Fibroblast of villous mesenchyme (primary cell): ENCODE data around the gene SLC38A5. TPM values are rescaled to one million over a fixed set of nuclear protein-coding genes. Genes with fewer than 3 reads are reported as not detected.

Experiments
- DNase-seq: peaks from one replicate; pipeline ENCODE4 v3.0.0-alpha.2; 2010; ENCODE audit warnings: low read depth
- H3K4me3 ChIP-seq: 2 replicates; pipeline ENCODE4 v1.5.1; 2011; ENCODE audit warnings: low read depth, mild to moderate bottlenecking, low read length
- total RNA-seq: library from RNA; depleted of rRNA; stranded (reverse); fragments of >200 nt; gene quantifications from 2 replicates; pipeline ENCODE4 v1.2.3, GENCODE V29; 2012
- TF ChIP-seq, protein P1 (sequence below): IDR thresholded peaks from 2 replicates; pipeline ENCODE4 v1.5.1; 2012; ENCODE audit warnings: low read depth, mild to moderate bottlenecking, low read length; ENCODE audit not compliant: insufficient read depth

Gene SLC38A5
- total RNA-seq, 1 donor = 12.5 TPM

DNA sequence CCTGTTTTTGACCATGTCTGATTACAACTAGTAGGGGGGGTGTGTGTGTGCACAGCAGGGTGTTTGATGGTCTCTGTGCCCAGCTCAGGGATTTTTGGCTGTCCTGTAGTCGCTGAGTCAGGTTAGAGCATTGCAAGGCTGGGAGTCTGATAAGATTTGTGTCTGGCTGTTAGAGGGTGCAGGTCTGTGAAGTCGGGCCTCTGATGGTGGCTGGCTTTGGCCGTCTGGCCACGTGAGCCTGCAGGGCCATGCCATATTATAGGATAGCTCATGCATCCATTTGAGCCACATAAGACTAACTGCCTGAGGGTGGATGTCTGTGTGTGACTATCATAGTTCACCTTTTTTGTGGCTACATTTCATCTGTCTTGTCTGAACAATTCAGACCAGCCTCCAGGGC lies 43.6 kb upstream of the SLC38A5 start:
- no peak for DNase-seq
- H3K4me3 ChIP-seq = no peak overlapping the region
- TF ChIP-seq, protein P1, sequence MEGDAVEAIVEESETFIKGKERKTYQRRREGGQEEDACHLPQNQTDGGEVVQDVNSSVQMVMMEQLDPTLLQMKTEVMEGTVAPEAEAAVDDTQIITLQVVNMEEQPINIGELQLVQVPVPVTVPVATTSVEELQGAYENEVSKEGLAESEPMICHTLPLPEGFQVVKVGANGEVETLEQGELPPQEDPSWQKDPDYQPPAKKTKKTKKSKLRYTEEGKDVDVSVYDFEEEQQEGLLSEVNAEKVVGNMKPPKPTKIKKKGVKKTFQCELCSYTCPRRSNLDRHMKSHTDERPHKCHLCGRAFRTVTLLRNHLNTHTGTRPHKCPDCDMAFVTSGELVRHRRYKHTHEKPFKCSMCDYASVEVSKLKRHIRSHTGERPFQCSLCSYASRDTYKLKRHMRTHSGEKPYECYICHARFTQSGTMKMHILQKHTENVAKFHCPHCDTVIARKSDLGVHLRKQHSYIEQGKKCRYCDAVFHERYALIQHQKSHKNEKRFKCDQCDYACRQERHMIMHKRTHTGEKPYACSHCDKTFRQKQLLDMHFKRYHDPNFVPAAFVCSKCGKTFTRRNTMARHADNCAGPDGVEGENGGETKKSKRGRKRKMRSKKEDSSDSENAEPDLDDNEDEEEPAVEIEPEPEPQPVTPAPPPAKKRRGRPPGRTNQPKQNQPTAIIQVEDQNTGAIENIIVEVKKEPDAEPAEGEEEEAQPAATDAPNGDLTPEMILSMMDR = no peak

DNA sequence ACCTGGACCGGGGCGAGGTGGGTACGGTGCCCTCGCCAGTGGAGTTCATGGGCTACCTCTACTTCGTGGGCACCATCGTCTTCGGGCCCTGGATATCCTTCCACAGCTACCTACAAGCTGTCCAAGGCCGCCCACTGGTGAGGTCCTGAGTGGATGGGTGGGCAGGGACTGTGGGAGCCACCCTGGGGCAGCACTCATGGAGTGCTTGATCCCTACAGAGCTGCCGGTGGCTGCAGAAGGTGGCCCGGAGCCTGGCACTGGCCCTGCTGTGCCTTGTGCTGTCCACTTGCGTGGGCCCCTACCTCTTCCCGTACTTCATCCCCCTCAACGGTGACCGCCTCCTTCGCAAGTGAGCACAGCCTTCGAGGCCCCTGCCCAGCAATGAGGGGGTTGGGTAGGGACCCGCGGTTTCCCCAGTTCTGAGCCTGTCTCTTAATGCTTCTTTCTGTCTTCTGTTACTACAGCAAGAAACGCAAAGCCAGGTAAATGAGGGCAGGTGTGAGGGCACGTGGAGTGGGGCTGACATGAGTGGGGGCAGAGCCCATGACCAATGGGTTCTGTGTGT lies 42.4 kb upstream of the SLC38A5 start:
- no peak overlapping the region for H3K4me3 ChIP-seq
- no peak for DNase-seq
- TF ChIP-seq, protein P1 = no peak

DNA sequence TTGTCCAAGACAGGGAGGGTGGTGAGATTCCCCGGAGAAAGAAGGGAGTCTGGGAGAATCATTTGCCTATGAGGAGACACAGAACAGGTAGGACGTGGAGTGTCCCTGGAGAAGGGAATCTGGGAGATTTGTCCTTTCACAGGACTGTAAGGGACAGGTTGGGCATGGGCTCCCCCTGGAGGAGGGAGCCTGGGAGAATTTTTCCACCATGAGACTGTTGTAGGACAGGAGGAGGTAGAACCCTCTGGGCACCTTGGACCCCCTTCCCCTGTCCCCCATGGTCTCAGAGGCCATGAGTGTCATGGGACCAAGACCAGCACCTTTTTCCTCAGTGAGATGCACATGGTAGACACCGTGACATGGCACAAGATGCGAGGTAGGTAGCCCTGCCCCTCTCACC lies 41.5 kb upstream of the SLC38A5 start:
- TF ChIP-seq, protein P1 = peak; percentile 48
- no peak for DNase-seq
- H3K4me3 ChIP-seq = no peak overlapping the region

DNA sequence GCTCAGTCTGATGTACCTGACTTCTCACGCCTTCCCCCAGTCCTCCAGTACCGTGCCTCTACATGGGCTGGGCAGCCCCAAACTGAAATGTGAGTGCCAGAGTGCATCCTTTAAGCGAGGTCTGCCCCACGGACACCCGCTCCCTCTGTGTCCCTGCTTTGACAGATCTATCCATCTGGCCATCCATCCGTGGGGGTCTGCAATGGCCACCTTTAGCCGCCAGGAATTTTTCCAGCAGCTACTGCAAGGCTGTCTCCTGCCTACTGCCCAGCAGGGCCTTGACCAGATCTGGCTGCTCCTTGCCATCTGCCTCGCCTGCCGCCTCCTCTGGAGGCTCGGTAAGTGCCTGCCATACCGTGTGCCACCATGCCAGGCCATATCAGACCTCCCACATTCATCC lies 39.6 kb upstream of the SLC38A5 start:
- peak overlapping the region; percentile 79 for H3K4me3 ChIP-seq
- TF ChIP-seq, protein P1 = no peak
- no peak for DNase-seq

DNA sequence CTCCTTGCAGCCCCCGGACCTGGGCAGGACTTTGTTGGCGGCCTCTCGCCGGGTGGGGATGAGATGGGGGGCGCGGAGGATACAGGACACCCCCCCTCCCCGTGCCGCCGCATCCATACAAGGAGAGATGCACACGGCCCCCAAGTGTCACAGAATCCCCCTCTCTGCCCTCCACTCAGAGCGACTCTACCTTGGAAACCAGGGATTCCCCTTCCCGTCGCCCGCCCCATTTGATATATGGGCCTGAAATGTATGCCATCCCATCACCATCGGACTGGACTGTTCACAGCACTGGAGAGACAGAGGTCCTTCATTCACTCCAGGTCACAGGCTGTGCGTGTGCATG lies 39.2 kb upstream of the SLC38A5 start:
- TF ChIP-seq, protein P1 = no peak
- H3K4me3 ChIP-seq = peak overlapping the region; percentile 79
- DNase-seq = no peak

DNA sequence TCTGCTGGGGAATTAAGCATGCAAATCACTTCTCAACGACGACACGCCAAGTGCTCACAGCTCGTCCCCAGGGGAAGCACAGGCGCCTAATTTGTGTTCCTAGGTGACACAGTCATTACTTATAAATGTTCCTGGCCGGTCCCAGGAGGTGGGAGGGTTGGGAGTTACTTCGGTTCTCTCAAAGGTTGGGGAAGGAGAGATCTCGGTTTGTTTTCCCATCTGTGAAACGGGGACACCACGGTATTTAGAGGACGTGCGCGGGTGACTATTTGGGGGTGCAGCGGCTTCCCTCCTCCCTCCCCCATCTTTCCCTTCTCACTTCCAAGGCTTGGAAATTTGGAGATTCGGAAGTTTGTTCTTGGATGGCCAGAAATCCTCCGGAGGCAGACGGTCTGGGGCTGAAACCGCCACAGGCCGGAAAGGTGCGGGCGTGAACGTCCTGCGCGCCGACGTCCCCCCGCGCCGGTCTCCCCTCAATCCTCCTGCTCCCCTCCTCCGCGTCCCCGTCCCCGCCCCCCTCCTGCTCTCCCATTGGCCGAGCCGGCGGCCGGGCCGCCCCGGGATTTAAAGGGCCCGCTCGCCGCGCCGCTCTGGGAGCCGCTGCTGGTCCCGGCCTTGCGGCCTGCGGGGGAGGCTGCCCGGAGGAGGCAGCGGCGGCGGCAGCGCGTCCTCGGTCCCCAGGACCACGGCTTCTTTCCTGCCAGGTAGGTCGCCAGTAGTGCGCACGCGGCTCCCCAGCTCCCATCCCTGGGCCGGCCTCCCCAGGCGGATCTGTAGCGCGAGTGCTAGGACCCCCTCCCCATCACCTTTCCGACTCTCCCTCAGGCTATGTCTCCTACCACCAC lies 38.6 kb upstream of the SLC38A5 start, which contains the start of gene PORCN:
PORCN (plus strand) TSS at position 593 of the 845 bp plus-strand sequence. CDS start 829 bp downstream, outside the sequence.
- peak; percentile 68 for DNase-seq
- TF ChIP-seq, protein P1 = no peak
- H3K4me3 ChIP-seq = peak within 1 kb of the TSS; percentile 79
